Endothelial cell (in vitro differentiated cells): ENCODE data around the gene LRRC3C. TPM values are rescaled to one million over a fixed set of nuclear protein-coding genes. Genes with fewer than 3 reads are reported as not detected.

ENCODE experiments used
- DNase-seq: peaks from one replicate; pipeline ENCODE4 v3.0.0; 2021; ENCODE audit warnings: low spot score
- H3K27ac Mint-ChIP-seq: one replicate; pipeline ENCODE4 v1.8.0; 2021; ENCODE audit warnings: mixed read lengths, inconsistent platforms; ENCODE audit not compliant: unreplicated experiment
- H3K27me3 Mint-ChIP-seq: one replicate; pipeline ENCODE4 v1.8.0; 2021; ENCODE audit warnings: mild to moderate bottlenecking, moderate library complexity, mixed read lengths, inconsistent platforms; ENCODE audit not compliant: unreplicated experiment
- H3K36me3 Mint-ChIP-seq: one replicate; pipeline ENCODE4 v1.8.0; 2021; ENCODE audit warnings: mild to moderate bottlenecking, low read depth, mixed read lengths, inconsistent platforms; ENCODE audit not compliant: unreplicated experiment
- H3K4me1 Mint-ChIP-seq: one replicate; pipeline ENCODE4 v1.8.0; 2021; ENCODE audit warnings: mild to moderate bottlenecking, mixed read lengths, inconsistent platforms; ENCODE audit not compliant: unreplicated experiment
- H3K4me3 Mint-ChIP-seq: one replicate; pipeline ENCODE4 v1.8.0; 2021; ENCODE audit warnings: mild to moderate bottlenecking, mixed read lengths, inconsistent platforms; ENCODE audit not compliant: unreplicated experiment
- H3K9me3 Mint-ChIP-seq: one replicate; pipeline ENCODE4 v1.8.0; 2021; ENCODE audit warnings: mixed read lengths, inconsistent platforms; ENCODE audit not compliant: unreplicated experiment
- total RNA-seq: library from RNA; stranded (reverse); fragmentation: NEBNext Ultra II Directional; extraction: Animal tissue kit (Norgen Biotek cat#: 25700); gene quantifications from one replicate; pipeline ENCODE4 v1.2.1, GENCODE V29; 2021; ENCODE audit not compliant: unreplicated experiment
- TF ChIP-seq, protein P1 (sequence below): fragments of 200-600 bp; sonication (generic); IDR thresholded peaks from one replicate; pipeline ENCODE4 v1.5.0; 2021; ENCODE audit warnings: antibody characterized with exemption; ENCODE audit not compliant: unreplicated experiment

The LRRC3C gene
- total RNA-seq, 1 donor from 2014 or later: not detected

DNA sequence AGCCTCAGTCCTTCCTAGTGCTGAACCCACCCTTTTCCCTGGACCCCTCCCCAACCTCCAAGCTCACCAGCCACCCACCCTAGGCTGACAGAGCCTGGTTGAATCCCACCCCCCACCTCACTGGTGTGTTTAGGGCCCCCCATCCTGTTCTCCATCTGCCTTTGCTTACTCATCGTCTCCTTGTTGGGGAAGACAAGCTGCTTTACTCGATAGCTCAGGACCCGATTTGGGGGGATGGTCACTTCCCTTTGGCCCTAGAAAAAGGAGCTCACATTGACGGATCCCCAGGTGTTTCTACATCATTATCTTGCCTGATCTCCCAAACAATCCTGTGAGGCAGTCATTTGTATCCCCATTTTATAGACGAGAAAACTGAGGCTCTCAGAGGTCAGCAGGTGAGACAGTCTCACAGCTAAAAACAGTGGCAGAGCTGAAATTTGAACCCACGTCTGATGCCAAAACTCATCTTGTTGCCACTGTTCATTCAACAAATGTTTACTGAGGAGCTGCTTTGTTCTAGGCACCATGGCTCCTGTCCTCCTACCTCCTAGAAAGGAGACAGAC lies 18.7 kb upstream of the LRRC3C start:
- TF ChIP-seq, protein P1, sequence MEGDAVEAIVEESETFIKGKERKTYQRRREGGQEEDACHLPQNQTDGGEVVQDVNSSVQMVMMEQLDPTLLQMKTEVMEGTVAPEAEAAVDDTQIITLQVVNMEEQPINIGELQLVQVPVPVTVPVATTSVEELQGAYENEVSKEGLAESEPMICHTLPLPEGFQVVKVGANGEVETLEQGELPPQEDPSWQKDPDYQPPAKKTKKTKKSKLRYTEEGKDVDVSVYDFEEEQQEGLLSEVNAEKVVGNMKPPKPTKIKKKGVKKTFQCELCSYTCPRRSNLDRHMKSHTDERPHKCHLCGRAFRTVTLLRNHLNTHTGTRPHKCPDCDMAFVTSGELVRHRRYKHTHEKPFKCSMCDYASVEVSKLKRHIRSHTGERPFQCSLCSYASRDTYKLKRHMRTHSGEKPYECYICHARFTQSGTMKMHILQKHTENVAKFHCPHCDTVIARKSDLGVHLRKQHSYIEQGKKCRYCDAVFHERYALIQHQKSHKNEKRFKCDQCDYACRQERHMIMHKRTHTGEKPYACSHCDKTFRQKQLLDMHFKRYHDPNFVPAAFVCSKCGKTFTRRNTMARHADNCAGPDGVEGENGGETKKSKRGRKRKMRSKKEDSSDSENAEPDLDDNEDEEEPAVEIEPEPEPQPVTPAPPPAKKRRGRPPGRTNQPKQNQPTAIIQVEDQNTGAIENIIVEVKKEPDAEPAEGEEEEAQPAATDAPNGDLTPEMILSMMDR: no peak
- Mint-ChIP-seq H3K27me3 (no peaks in the 10 kb centered on the region), H3K9me3 (no peaks in the 10 kb centered on the region), H3K4me3 (no peak overlapping the region), H3K27ac (no peak overlapping the region), H3K36me3 (peaks cover 7% of the 10 kb centered on the region), H3K4me1 (no peaks in the 10 kb centered on the region)
- DNase-seq: no peak

DNA sequence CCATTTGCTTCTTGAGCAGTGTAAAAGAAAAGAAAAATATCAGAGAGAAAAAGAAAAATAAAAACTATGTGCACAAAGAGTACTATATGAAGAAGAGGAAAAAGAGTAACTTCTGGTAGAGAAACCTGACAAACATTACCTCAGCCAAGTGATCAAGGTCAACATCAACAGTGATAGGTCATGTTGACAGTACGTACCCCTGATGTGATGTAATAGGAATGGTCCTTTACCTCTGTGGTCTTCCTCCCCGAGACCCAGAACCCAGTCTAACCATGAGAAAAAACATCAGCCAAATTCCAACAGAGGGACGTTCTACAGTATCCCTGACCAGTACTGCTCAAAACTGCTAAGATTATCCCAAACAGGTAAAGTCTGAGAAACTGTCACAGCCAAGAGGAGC lies 13.5 kb upstream of the LRRC3C start:
- Mint-ChIP-seq H3K27me3 (no peaks in the 10 kb centered on the region), H3K4me1 (peaks cover 3% of the 10 kb centered on the region), H3K36me3 (peaks cover 5% of the 10 kb centered on the region), H3K9me3 (no peaks in the 10 kb centered on the region), H3K4me3 (no peak overlapping the region), H3K27ac (no peak overlapping the region)
- no peak for DNase-seq
- TF ChIP-seq, protein P1: no peak

DNA sequence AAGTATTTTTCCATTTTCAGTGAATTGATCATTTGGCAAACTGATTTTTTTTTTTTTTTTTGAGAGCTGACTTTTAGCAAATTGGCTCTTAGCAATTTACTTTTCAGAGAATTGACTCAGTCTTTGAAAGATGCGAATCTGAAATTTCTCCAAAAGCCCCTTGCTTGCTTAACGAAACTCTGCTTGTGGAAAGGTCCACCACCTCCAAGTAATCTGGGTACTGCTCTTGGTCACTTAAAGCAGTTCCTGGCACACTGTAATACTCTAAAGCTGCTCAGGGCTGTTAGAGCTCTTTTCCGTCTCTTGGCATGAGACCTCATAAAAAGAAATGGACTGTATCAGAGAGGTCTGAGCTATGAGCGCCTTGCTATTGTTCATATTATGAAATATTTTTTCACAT lies 12.0 kb upstream of the LRRC3C start:
- no peak for DNase-seq
- H3K9me3 Mint-ChIP-seq: no peaks in the 10 kb centered on the region
- no peak overlapping the region for H3K4me3 Mint-ChIP-seq
- H3K27me3 Mint-ChIP-seq: peaks cover 2% of the 10 kb centered on the region
- TF ChIP-seq, protein P1: no peak
- H3K4me1 Mint-ChIP-seq: peaks cover 3% of the 10 kb centered on the region
- H3K27ac Mint-ChIP-seq: no peak overlapping the region
- H3K36me3 Mint-ChIP-seq: peaks cover 5% of the 10 kb centered on the region

DNA sequence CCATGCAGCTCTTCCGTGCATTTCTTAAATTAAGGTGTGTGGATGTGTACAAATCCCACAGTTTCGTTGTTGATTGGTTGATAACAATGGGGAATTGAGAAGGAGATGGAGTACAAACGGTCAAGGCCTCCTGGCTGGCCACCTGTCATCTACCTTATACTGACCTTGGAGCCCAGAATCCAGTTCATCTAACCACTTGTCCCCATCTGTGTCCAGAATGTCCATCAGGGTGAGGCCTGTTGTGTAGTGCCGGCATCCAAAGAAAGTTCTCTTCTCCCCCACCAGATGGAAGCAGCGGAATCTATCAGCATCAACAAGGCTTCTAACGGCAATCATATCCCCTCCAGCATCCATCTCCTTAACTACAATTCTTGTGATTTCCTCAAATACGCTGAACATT lies 10.6 kb upstream of the LRRC3C start:
- peaks cover 2% of the 10 kb centered on the region for H3K36me3 Mint-ChIP-seq
- DNase-seq: no peak
- no peaks in the 10 kb centered on the region for H3K9me3 Mint-ChIP-seq
- peaks cover 2% of the 10 kb centered on the region for H3K27me3 Mint-ChIP-seq
- no peak overlapping the region for H3K4me3 Mint-ChIP-seq
- H3K4me1 Mint-ChIP-seq: peaks cover 3% of the 10 kb centered on the region
- TF ChIP-seq, protein P1: no peak
- no peak overlapping the region for H3K27ac Mint-ChIP-seq

DNA sequence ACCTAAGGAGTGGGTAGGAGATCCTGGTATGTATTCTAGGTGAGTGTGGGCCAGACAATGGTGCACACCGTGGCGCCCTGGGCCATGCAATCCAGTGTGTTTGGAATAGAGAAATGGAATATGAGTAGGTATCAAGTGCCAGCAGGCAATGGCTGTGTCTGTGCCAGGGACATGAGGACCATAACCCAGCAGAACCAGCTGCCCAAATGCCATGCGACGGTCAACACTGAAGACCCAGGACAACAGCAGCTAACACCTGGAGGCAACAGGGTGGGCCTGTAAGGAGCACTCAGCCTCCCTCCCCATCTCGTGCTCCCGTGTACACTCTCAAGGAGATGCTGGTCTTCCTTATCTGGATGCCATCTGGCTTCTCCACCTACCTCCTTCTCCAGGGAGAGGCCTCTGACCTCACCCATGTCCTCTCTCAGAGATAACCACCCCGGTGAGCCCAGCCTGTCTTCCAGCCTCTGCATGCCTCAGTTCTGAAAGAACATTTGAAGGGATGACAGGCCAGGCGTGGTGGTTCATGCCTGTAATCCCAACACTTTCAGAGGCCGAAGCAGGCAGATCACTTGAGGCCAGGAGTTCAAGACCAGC lies 8.3 kb upstream of the LRRC3C start:
- H3K4me3 Mint-ChIP-seq: no peak overlapping the region
- H3K27me3 Mint-ChIP-seq: peaks cover 3% of the 10 kb centered on the region
- TF ChIP-seq, protein P1: no peak
- DNase-seq: no peak
- H3K9me3 Mint-ChIP-seq: no peaks in the 10 kb centered on the region
- H3K27ac Mint-ChIP-seq: no peak overlapping the region
- peaks cover 11% of the 10 kb centered on the region for H3K36me3 Mint-ChIP-seq
- peaks cover 11% of the 10 kb centered on the region for H3K4me1 Mint-ChIP-seq
